HG03066 (cell line): ENCODE data around the gene DOK5.
"Not testable (repeated sequence)": the region's sequence is repeated elsewhere in the genome, so short reads cannot be mapped to it uniquely, and the experiment has no call there.

Source experiments
- ATAC-seq: cut with Tn5 transposase; IDR thresholded peaks from one replicate; pipeline ENCODE4 v1.9.1; 2021; ENCODE audit warnings: low read depth; ENCODE audit not compliant: unreplicated experiment

DOK5 gene

GRCh38 chr20:54469952-54470351 lies 5.4 kb upstream of the DOK5 start:
- ATAC-seq: no peak

DNA sequence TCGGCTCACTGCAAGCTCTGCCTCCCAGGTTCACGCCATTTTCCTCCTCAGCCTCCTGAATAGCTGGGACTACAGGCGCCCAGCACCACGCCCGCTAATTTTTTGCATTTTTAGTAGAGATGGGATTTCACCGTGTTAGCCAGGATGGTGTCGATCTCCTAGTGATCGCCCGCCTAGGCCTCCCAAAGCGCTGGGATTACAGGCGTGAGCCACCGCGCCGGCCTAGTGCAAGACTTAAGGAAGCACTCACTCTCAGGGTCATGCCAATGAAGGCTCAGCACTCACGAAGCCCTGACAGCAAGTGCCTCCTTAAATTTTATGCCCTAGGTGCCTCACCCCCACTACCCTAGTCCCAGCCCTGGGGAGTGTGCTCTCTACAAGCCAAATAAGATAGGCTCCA lies 4.7 kb upstream of the DOK5 start:
- no peak for ATAC-seq

DNA sequence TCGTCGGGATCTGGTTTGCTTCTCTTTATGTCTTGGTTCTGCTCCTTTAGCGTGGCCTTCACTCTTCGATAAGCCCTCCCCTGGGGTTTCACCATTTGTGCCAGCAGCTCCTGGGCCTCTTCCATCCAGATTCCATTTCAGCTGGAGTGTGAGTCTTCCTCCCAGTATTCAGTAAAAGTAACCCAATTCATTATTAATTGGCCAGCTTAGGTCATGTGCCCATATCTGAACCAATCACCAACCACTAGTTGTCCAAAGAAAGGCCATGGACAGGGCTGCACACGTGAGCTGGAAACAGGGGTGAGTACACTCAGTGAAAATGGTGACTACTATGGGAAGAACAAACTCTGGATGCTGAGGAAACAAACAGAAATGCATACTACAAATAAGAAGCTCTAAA lies 2.8 kb upstream of the DOK5 start:
- no peak for ATAC-seq

DNA sequence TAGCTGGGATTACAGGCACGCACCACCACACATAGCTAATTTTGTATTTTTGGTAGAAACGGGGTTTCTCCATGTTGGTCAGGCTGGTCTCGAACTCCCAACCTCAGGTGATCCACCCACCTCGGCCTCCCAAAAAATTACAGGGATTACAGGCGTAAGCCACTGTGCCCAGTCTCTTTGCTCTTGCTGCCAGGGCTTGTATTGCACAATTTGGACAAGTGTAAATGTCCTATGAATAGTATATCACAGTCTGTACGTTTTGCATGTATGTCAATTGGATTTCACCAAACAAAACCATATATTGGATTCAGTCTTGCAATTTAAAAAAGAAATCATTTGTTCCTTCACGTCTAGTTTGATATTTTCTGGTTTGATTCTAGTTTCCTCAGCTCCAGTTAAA lies 2.1 kb upstream of the DOK5 start:
- ATAC-seq: no peak

DNA sequence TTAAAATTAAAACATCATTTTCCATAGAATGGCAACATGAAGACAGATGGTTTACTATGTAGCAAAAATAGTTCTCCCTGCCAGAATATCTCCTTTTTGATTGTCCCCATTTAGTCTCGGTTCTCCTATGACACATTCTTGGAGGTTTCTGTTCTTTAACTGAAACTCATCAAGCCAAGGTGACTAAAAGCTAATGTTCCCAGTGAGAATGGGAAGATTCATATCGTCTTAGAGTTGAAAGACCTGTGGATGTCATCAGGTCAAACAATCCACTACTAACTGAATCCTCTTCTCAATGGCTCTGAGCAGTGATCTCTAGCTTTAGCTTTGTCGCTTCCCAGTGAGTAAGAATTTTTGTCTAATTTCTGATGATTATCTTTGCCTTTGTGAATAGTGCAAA lies 1.3 kb upstream of the DOK5 start:
- no peak for ATAC-seq

- no peak for ATAC-seq
Observed at GRCh38 chr20:54474866-54475265, 527 bp upstream of the DOK5 start.

DNA sequence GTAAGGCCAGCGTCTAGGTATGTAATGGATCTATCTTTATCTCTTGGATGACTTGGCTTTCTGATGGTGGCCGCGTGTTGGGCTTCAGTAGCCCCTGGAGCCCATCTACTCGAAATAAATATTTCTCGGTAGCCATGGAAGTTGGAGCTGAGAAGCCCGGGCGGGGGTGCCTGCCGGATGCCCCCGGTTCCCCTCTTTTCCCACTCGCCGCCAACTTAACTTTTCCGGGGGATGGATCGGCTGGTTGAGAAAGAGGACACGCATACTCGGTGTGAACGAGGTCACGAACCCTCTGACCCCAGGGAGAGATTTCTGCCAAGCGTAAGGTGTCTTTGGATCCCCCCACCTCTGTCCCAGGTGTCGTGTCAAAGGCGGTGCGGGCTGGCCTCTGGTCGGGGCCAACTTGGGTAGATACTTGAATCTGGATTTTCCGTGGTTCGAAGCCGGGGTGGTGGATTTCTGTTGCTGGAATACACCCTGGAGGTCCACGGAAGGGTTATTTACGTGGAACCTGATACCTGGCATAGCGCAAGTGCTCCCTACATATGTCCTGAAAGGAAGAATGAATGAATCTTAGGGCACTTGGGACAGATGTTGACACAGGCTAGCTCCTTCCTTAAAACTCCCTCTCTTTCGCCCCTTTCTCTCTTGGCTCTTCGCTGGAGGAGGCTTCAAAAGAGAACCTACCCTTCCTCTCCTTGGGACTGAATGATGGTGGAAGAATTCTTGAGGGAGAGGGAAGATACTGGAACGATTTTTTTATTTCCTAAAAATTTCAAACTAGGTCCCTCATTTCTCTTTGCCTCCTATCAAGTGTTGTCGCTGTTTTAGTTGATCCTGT lies 996 bp downstream of the DOK5 start:
- ATAC-seq: no peak

GRCh38 chr20:54477191-54477955 lies 2.0 kb downstream of the DOK5 start:
- no peak for ATAC-seq

GRCh38 chr20:54479138-54479906 lies 3.9 kb downstream of the DOK5 start:
- no peak for ATAC-seq

GRCh38 chr20:54479937-54480336 lies 4.5 kb downstream of the DOK5 start:
- not testable (repeated sequence) for ATAC-seq

GRCh38 chr20:54481442-54481841 lies 6.0 kb downstream of the DOK5 start:
- no peak for ATAC-seq

GRCh38 chr20:54485631-54486030 lies 10.2 kb downstream of the DOK5 start:
- ATAC-seq: no peak

- ATAC-seq: no peak
Observed at GRCh38 chr20:54486585-54486984, 11.2 kb downstream of the DOK5 start.

GRCh38 chr20:54488442-54488841 lies 13.0 kb downstream of the DOK5 start:
- ATAC-seq: no peak

DNA sequence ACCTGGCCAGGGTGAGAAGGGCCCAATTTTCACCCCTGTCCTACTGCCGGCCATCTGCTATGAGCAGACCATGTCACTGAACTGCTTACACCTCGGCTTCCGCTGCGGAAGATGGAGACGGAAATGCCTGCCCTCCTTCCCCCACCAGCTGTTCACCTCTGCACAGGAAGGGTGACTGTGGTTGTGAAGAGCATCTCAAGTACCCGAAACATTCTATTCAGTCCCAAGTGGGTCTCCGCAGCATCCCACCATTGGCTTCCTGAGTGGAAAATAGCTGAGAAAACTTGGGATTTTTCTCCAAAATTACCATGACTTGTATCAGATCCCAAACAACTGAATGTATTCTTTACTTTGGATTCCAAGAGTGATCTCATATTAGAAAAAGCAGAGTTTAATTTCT lies 16.1 kb downstream of the DOK5 start:
- ATAC-seq: no peak

- ATAC-seq: no peak
Observed at GRCh38 chr20:54494303-54495006, 19.1 kb downstream of the DOK5 start.

- no peak for ATAC-seq
Observed at GRCh38 chr20:54497931-54498718, 22.7 kb downstream of the DOK5 start.

DNA sequence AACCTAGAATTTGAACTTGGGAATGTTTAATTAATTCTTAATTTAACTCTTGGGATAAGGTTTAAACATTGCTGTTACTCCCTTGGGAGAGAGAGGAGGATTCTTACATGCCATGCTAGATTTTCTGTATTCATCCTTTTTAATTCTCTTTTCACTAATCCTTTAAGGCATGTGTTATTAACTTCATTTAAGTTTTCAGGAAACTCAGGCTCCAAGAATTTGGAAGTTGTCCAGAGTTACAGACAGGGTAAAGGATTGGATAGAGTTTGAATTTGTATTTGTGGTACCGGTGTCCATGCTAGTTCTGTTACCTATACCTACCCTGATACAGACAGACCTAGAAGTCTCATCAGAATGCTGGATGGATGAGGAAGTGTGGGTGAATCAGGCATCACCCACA lies 23.7 kb downstream of the DOK5 start:
- no peak for ATAC-seq

GRCh38 chr20:54502179-54502578 lies 26.8 kb downstream of the DOK5 start:
- ATAC-seq: no peak

GRCh38 chr20:54506643-54507042 lies 31.2 kb downstream of the DOK5 start:
- no peak for ATAC-seq
